ENCODE measurements around the gene PRDM1.

DNA sequence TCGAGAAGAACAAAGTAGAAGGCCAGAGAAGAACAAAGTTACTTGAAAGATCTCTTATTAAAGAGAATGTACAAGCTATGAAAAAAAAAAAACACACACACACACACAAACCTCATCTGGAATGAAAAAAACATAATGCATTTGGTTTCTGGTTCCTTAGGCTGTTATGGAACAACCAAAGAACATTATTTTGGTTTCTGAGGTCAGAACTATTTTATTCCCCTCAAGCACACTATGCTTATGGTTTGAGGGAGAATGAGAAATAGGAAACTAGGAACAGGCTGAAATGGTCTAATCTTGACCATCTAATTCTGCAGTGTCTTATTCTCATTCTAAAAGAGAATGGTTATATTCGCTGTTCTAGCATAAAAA is 8.8 kb downstream of the PRDM1 start:
- no peak for TF ChIP-seq ZFP3 (CRISPR knock-in tag; IDR thresholded peaks at IDR 0.05)
- no peak for TF ChIP-seq GLIS3 (CRISPR knock-in tag; IDR thresholded peaks at IDR 0.05)
- TF ChIP-seq, protein P1, sequence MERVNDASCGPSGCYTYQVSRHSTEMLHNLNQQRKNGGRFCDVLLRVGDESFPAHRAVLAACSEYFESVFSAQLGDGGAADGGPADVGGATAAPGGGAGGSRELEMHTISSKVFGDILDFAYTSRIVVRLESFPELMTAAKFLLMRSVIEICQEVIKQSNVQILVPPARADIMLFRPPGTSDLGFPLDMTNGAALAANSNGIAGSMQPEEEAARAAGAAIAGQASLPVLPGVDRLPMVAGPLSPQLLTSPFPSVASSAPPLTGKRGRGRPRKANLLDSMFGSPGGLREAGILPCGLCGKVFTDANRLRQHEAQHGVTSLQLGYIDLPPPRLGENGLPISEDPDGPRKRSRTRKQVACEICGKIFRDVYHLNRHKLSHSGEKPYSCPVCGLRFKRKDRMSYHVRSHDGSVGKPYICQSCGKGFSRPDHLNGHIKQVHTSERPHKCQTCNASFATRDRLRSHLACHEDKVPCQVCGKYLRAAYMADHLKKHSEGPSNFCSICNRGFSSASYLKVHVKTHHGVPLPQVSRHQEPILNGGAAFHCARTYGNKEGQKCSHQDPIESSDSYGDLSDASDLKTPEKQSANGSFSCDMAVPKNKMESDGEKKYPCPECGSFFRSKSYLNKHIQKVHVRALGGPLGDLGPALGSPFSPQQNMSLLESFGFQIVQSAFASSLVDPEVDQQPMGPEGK (CRISPR knock-in tag; IDR thresholded peaks at IDR 0.05; ENCODE audit: borderline replicate concordance), result no peak
